K562 (cell line): ENCODE results near the gene RAB27B. TPM values are rescaled to one million over a fixed set of nuclear protein-coding genes. Genes with fewer than 3 reads are reported as not detected.

ENCODE experiments used
- ATAC-seq: fragments of 200-7000 bp; cut with Tn5 transposase; 3 replicates; pipeline ENCODE4 v1.9.1; 2020; ENCODE audit warnings: moderate library complexity
- BruUV-seq: library from RNA; stranded (reverse); fragments of 400-500 nt; replicated peaks from 2 replicates; lab custom pipeline; 2021; lab: Mats Ljungman, UMichigan
- CTCF ChIA-PET: fragments of 300-600 bp; formaldehyde crosslinking; extraction: SDS; loops from one replicate; lab custom pipeline; 2021; ENCODE audit warnings: low intra/inter-chr PET ratio; lab: Yijun Ruan, JAX
- POLR2A ChIA-PET: fragments of 300-600, 350-650 bp; sonication (Branson Sonifier 250); formaldehyde crosslinking; extraction: SDS; loops from one replicate; lab custom pipeline; 2021; ENCODE audit warnings: antibody characterized with exemption, inconsistent platforms; lab: Yijun Ruan, JAX
- DNase-seq, 4 experiments: peaks; one replicate each; pipeline versions ENCODE4 v3.0.0 to v3.0.0-alpha.2; 2011 to 2018; ENCODE audit warnings: low spot score in 3 of 4, mixed read lengths in 3 of 4; ENCODE audit errors: extremely low read depth in 1 of 4
- FAIRE-seq: peaks from 2 replicates; lab custom pipeline; 2011; peaks lifted over from hg19 to GRCh38; lab: Jason Lieb, UNC
- H2AFZ ChIP-seq: 2 replicates; pipeline ENCODE4 v1.6.0; 2011; ENCODE audit warnings: low read depth, low read length, control low read depth, inconsistent platforms
- H3K27ac ChIP-seq: fragments of 200-600 bp; 3 replicates; pipeline ENCODE4 v1.8.0; 2011; ENCODE audit warnings: low read depth, mild to moderate bottlenecking, control low read depth, inconsistent platforms, low read length, moderate library complexity, mixed read lengths; ENCODE audit errors: extremely low read depth
- H3K27me3 ChIP-seq, 2 experiments: fragments of 300-600 bp in 1 of 2; 2 replicates in 1 of 2; 3 replicates in 1 of 2; pipeline versions ENCODE4 v1.6.0 to v1.8.0; 2011; ENCODE audit warnings: inconsistent platforms in 2 of 2, low read length in 2 of 2, mild to moderate bottlenecking in 1 of 2, mixed read lengths in 1 of 2, moderate library complexity in 1 of 2; ENCODE audit not compliant: control insufficient read depth in 2 of 2, insufficient read depth in 2 of 2
- H3K36me3 ChIP-seq: fragments of 300-600 bp; 3 replicates; pipeline ENCODE4 v1.8.0; 2011; ENCODE audit warnings: mild to moderate bottlenecking, low read length, inconsistent platforms; ENCODE audit not compliant: control insufficient read depth, insufficient read depth
- H3K4me1 ChIP-seq, 2 experiments: fragments of 200-600 bp in 1 of 2; replicated peaks in 1 of 2; 2 replicates in 1 of 2; 3 replicates in 1 of 2; pipeline versions ENCODE4 v1.5.1 to v1.8.0; 2011; ENCODE audit warnings: inconsistent platforms in 2 of 2, low read length in 2 of 2, mild to moderate bottlenecking in 1 of 2, mixed read lengths in 1 of 2, moderate library complexity in 1 of 2; ENCODE audit not compliant: control insufficient read depth in 2 of 2, insufficient read depth in 2 of 2
- H3K4me2 ChIP-seq: 2 replicates; pipeline ENCODE4 v1.6.1; 2011; ENCODE audit warnings: low read length, control low read depth, inconsistent platforms, mixed read lengths; ENCODE audit not compliant: insufficient read depth
- H3K4me3 ChIP-seq: fragments of 200-600 bp; sonication (generic), shearing (Covaris generic); 2 replicates; pipeline ENCODE4 v1.5.1; 2016; ENCODE audit warnings: control low read depth, inconsistent platforms
- H3K79me2 ChIP-seq: fragments of 200-600 bp; 3 replicates; pipeline ENCODE4 v1.8.0; 2011; ENCODE audit warnings: low read length, inconsistent platforms; ENCODE audit not compliant: control insufficient read depth, insufficient read depth
- H3K9ac ChIP-seq, 2 experiments: 2 replicates each; pipeline versions ENCODE4 v1.6.0 to v1.6.1; 2011; ENCODE audit warnings: low read depth in 2 of 2, low read length in 2 of 2, control low read depth in 1 of 2, inconsistent platforms in 1 of 2, mild to moderate bottlenecking in 1 of 2, mixed read lengths in 1 of 2; ENCODE audit not compliant: insufficient read depth in 1 of 2
- H3K9me1 ChIP-seq: one replicate; pipeline ENCODE4 v1.6.0; 2011; ENCODE audit warnings: inconsistent platforms, mild to moderate bottlenecking, low read length, moderate library complexity; ENCODE audit not compliant: control insufficient read depth, insufficient read depth
- H3K9me3 ChIP-seq: replicated peaks from 2 replicates; pipeline ENCODE4 v1.5.1; 2011; ENCODE audit warnings: low read depth, low read length, inconsistent platforms; ENCODE audit not compliant: control insufficient read depth, insufficient read depth
- H4K20me1 ChIP-seq: replicated peaks from 2 replicates; pipeline ENCODE4 v1.6.1; 2011; ENCODE audit warnings: low read length, inconsistent platforms, mixed read lengths; ENCODE audit not compliant: control insufficient read depth, insufficient read depth
- GTF2F1 ChIP-seq: IDR thresholded peaks from 2 replicates; pipeline ENCODE4 v1.6.1; 2011; ENCODE audit warnings: low read depth, low read length, improper control_type of control experiment
- GTF3C2 ChIP-seq: IDR thresholded peaks from 3 replicates; pipeline ENCODE4 v1.6.1; 2011; ENCODE audit warnings: borderline replicate concordance, mild to moderate bottlenecking, moderate library complexity; ENCODE audit not compliant: insufficient read length; ENCODE audit errors: extremely low read depth
- KDM5B ChIP-seq: fragments of 200-600 bp; sonication (generic); IDR thresholded peaks from 2 replicates; pipeline ENCODE4 v1.6.1; 2012; ENCODE audit warnings: low read depth, mild to moderate bottlenecking, moderate library complexity, low read length, control low read depth, inconsistent platforms; ENCODE audit not compliant: insufficient replicate concordance
- MAFF ChIP-seq: IDR thresholded peaks from 2 replicates; pipeline ENCODE4 v1.6.1; 2012; ENCODE audit warnings: low read length, improper control_type of control experiment
- MTA2 ChIP-seq: fragments of 450-650 bp; IDR thresholded peaks from 2 replicates; pipeline ENCODE4 v1.6.1; 2016; ENCODE audit warnings: low read depth
- TCF7 ChIP-seq: sonication (generic); IDR thresholded peaks from 2 replicates; pipeline ENCODE4 v1.6.1; 2016; ENCODE audit warnings: antibody characterized with exemption, borderline replicate concordance
- TRIM28 ChIP-seq: fragments of 450-650 bp; IDR thresholded peaks from 2 replicates; pipeline ENCODE4 v1.6.1; 2017
- ZBTB1 ChIP-seq: sonication (generic); formaldehyde crosslinking; IDR thresholded peaks from 2 replicates; pipeline ENCODE4 v1.8.1; 2023; ENCODE audit warnings: missing genetic modification reagents, low read depth, mild to moderate bottlenecking, borderline replicate concordance
- ZNF311 ChIP-seq: fragments of 250-450 bp; sonication (Bioruptor Pico); IDR thresholded peaks from 2 replicates; pipeline ENCODE4 v1.4.0; 2020; ENCODE audit warnings: mild to moderate bottlenecking, moderate library complexity
- ZNF445 ChIP-seq: fragments of 250-450 bp; sonication (Bioruptor Pico); IDR thresholded peaks from 2 replicates; pipeline ENCODE4 v1.4.0; 2020; ENCODE audit warnings: low read depth, mild to moderate bottlenecking, moderate library complexity
- WGBS: fragments of 100-300 bp; shearing (Covaris generic); methylation state at CpG from one replicate; pipeline ENCODE4 v1.1.6; 2016; ENCODE audit warnings: low coverage, mixed read lengths; ENCODE audit not compliant: insufficient coverage; ENCODE audit errors: missing lambda C conversion rate; 5-methylcytosine and 5-hydroxymethylcytosine counted together
- in situ Hi-C: fragments of 300-500 bp; cut with MboI; formaldehyde crosslinking; loops from 4 replicates; pipeline ENCODE4 v1.15.0; 2018; ENCODE audit warnings: inconsistent platforms, mixed read lengths
- intact Hi-C: fragments of 100-400 bp; cut with micrococcal nuclease; formaldehyde crosslinking; loops from 2 replicates; pipeline ENCODE4 v1.14.2; 2022
- polyA plus RNA-seq, 8 experiments: library from polyadenylated mRNA; depleted of rRNA in 4 of 8; stranded (reverse) in 5 of 8; unstranded in 3 of 8; fragments of >200 nt; fragmentation: Nextera tagmentation in 2 of 8; fragmentation: Illumina TruSeq in 1 of 8; extraction: Ambion mirVana in 2 of 8; extraction: Trizol in 1 of 8; gene quantifications; 2 replicates each; pipeline versions ENCODE4 v1.2.1 to v1.2.3, GENCODE V29; 2011 to 2014; ENCODE audit warnings: inconsistent platforms in 1 of 8, missing spikeins in 1 of 8
- total RNA-seq, 7 experiments: library from RNA; depleted of rRNA in 6 of 7; stranded (reverse); fragments of >200 nt in 6 of 7; fragmentation: Illumina TruSeq in 2 of 7; extraction: Trizol in 2 of 7; gene quantifications; 2 replicates each; pipeline versions ENCODE4 v1.2.1 to v1.2.3, GENCODE V29; 2011 to 2021; ENCODE audit warnings: low replicate concordance in 1 of 7

The RAB27B gene
- total and polyA plus RNA-seq, 9 of the 15 experiments (the other 6 are each of a cell fraction or from before 2014, with no cell fraction given): 0.44 to 5.7 (median 1.2) TPM

DNA sequence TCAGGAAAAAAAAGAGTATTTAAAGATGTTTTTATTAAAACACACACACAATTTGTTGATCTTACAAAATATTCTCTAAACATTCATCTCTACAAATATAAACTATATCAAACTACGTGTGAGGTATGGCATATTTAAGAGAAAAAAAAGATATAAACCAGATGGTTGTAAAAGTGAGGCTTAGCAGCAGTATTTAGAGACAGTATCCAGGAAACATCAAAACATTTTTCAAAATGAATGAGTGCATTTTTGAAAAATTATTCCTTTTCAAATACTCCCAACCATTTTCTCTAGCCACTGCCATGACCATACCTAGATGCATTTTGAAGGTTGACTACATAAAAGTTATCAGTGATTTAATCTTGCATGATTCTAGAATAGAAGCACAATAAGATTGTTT, 38.2 kb upstream of the RAB27B start (continued):
- no peak for TF ChIP-seq GTF3C2
- no peak for TF ChIP-seq KDM5B
- no peak for TF ChIP-seq MAFF
- no peak for TF ChIP-seq ZNF445 (CRISPR knock-in tag)
- no peak for TF ChIP-seq TRIM28
- no peak for TF ChIP-seq GTF2F1
- TF ChIP-seq MTA2: no peak
- TF ChIP-seq TCF7: no peak

DNA sequence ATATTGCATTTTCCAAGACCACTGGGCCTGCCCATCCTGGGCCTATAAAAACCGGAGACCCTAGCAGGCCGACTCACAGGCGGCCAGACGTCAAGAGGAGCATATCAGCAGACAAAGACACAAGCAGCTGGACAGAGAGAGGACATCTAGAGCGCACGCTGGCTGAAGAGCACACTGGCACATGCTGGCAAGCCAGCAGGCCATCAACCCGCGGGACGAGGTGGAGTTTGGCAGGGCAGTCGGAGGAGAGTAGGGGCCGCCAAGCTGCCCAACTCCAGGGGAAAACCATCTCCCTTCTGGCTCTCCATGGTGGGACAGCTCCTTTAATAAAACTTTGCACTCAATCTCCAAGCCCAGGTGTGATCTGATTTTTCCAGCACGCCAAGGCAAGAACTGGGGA, 36.6 kb upstream of the RAB27B start:
- TF ChIP-seq ZNF311 (CRISPR knock-in tag) (no peak), KDM5B (no peak), ZBTB1 (no peak)
- Histone ChIP-seq H2AFZ (no peak overlapping the region), H3K9me1 (no peaks in the 10 kb centered on the region), H3K9ac (no peak overlapping the region), H3K27ac (no peak overlapping the region), H4K20me1 (no peaks in the 10 kb centered on the region), H3K4me1 (peaks cover 0 to 3% of the 10 kb centered on the region in 2 experiments; a peak in 1 of 5 replicates), H3K9me3 (no peaks in the 10 kb centered on the region), H3K79me2 (no peaks in the 10 kb centered on the region), H3K36me3 (no peaks in the 10 kb centered on the region), H3K4me3 (no peak overlapping the region), H3K4me2 (no peak overlapping the region), H3K27me3 (no peaks in the 10 kb centered on the region)
- no peak for ATAC-seq
- intact Hi-C loops: no loop called here
- 43% methylated on average over 8 of the region's 12 CpGs for WGBS
- BruUV-seq: no TSS peak
- CTCF ChIA-PET: no interaction called here
- FAIRE-seq: no peak
- in situ Hi-C loops: no loop called here
- no peak for DNase-seq
- POLR2A ChIA-PET: interaction anchor here (0.5 kb wide), 1 partner anchor 911 kb away, joined by 3 read pairs; no protein-coding TSS in a partner anchor
